Stomach (tissue), 9 donors: ENCODE measurements around the gene TXNDC11. TPM values are rescaled to one million over a fixed set of nuclear protein-coding genes. Genes with fewer than 3 reads are reported as not detected.

Experiments
- DNase-seq, 2 donors: peaks; one replicate each; pipeline versions ENCODE4 v3.0.0 to v3.0.0-alpha.2; 2013 to 2019
- H3K27ac ChIP-seq, 5 donors: fragments of 200-600 bp in 4 of 5; sonication (generic) in 4 of 5; one replicate each; pipeline ENCODE4 v1.5.1; 2013 to 2019; ENCODE audit warnings: mild to moderate bottlenecking in 1 of 5, moderate library complexity in 1 of 5
- H3K27me3 ChIP-seq, 3 donors: fragments of 200-600 bp; sonication (generic); one replicate each; pipeline ENCODE4 v1.5.1; 2017 to 2019; ENCODE audit warnings: mixed run types in 1 of 3
- H3K36me3 ChIP-seq, 4 donors: fragments of 200-600 bp; sonication (generic); 1 replicate in 3 of 4; 2 replicates in 1 of 4; pipeline ENCODE4 v1.5.1; 2016 to 2019
- H3K4me1 ChIP-seq, 4 donors: fragments of 200-600 bp; sonication (generic); one replicate each; pipeline ENCODE4 v1.5.1; 2016 to 2019
- H3K4me3 ChIP-seq, 4 donors: fragments of 200-600 bp; sonication (generic) in 3 of 4; one replicate each; pipeline ENCODE4 v1.5.1; 2016 to 2019; ENCODE audit warnings: mild to moderate bottlenecking in 1 of 4
- H3K9me3 ChIP-seq, 4 donors: fragments of 200-600 bp; sonication (generic); one replicate each; pipeline ENCODE4 v1.5.1; 2016 to 2019
- EP300 ChIP-seq: sonication (generic); formaldehyde crosslinking; IDR thresholded peaks from one replicate; pipeline ENCODE4 v1.6.1; 2017; ENCODE audit warnings: antibody characterized with exemption
- POLR2A ChIP-seq, 4 donors: fragments of 450-650 bp; IDR thresholded peaks; one replicate each; pipeline ENCODE4 v1.6.1; 2016; ENCODE audit warnings: antibody characterized with exemption in 4 of 4, control low read depth in 2 of 4, mild to moderate bottlenecking in 1 of 4, moderate library complexity in 1 of 4
- POLR2AphosphoS5 ChIP-seq, 3 donors: sonication (generic); formaldehyde crosslinking; IDR thresholded peaks; one replicate each; pipeline ENCODE4 v1.6.1; 2016; ENCODE audit warnings: antibody characterized with exemption in 3 of 3
- WGBS, 5 donors: extraction: QIAGEN DNeasy Blood & Tissue Kit in 3 of 5; methylation state at CpG; one replicate each; pipeline versions ENCODE4 v1.1.5 to v1.1.7; 2013 to 2018; 5-methylcytosine and 5-hydroxymethylcytosine counted together
- intact Hi-C: fragments of 100-400 bp; cut with DNase I; formaldehyde crosslinking; loops from one replicate; pipeline ENCODE4 v1.15.1; 2023; ENCODE audit warnings: low total_unique reads
- polyA plus RNA-seq, 3 donors: library from polyadenylated mRNA; stranded (reverse); fragments of 200-250 nt; gene quantifications; one replicate each; pipeline ENCODE4 v1.2.3, GENCODE V29; 2013
- total RNA-seq, 5 donors: library from RNA; depleted of rRNA; stranded (reverse); fragments of >200 nt; gene quantifications; one replicate each; pipeline versions ENCODE4 v1.1.0 to v1.2.3, GENCODE V29; 2014 to 2016
- TF ChIP-seq, protein P1 (sequence below), 7 experiments: fragments of 450-650 bp in 4 of 7; fragments of 200-600 bp in 3 of 7; sonication (generic) in 3 of 7; IDR thresholded peaks; one replicate each; pipeline ENCODE4 v1.5.1; 2016 to 2019; ENCODE audit warnings: antibody characterized with exemption in 7 of 7, control low read depth in 2 of 7, mild to moderate bottlenecking in 1 of 7
- donor health status: healthy with polysubstance abuse.
- donor health status: Bipolar disorder and iron deficiency.
- donor health status: healthy.

Gene TXNDC11
- total and polyA plus RNA-seq, 8 donors = 24.1 to 72.9 (median 42.1) TPM

DNA sequence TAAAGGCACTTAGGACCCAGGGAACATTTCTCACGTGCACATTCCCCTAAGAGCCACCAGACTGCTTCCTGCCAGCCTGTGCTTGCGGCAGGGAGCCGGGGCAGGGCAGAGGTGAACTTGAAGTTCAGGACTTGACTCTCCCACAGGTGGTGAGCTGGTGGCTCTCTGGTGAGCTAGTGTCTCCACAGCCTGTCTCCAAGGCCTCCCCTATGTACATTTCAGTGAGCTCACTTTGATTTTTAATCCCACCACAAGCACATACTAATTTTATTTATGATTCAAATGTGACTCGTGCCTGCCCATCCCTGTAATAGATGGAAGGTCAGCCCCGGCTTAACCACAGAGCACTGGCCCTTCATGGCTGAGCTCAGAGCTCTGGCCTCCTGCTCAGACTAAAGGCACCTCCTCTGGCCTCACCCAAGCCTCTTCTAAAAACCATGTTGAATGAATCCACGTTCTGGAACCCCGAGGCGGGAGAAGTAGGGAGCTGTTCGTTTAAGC is 65.2 kb downstream of the TXNDC11 start:
- Histone ChIP-seq H3K4me1 (peaks cover 64 to 99% (median 87%) of the 10 kb centered on the region in 4 donors), H3K9me3 (no peaks in the 10 kb centered on the region), H3K27me3 (no peaks in the 10 kb centered on the region), H3K27ac (peak overlapping the region; percentile 24 to 75 (median 71)), H3K4me3 (no peak overlapping the region), H3K36me3 (peaks cover 40 to 70% (median 68%) of the 10 kb centered on the region in 4 donors)
- intact Hi-C loops = no loop called here
- no peak for DNase-seq
- TF ChIP-seq, protein P1, sequence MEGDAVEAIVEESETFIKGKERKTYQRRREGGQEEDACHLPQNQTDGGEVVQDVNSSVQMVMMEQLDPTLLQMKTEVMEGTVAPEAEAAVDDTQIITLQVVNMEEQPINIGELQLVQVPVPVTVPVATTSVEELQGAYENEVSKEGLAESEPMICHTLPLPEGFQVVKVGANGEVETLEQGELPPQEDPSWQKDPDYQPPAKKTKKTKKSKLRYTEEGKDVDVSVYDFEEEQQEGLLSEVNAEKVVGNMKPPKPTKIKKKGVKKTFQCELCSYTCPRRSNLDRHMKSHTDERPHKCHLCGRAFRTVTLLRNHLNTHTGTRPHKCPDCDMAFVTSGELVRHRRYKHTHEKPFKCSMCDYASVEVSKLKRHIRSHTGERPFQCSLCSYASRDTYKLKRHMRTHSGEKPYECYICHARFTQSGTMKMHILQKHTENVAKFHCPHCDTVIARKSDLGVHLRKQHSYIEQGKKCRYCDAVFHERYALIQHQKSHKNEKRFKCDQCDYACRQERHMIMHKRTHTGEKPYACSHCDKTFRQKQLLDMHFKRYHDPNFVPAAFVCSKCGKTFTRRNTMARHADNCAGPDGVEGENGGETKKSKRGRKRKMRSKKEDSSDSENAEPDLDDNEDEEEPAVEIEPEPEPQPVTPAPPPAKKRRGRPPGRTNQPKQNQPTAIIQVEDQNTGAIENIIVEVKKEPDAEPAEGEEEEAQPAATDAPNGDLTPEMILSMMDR (IDR thresholded peaks at IDR 0.05) = no peak
- no peak for TF ChIP-seq EP300
- no peak for TF ChIP-seq POLR2A (IDR thresholded peaks at IDR 0.05)
- TF ChIP-seq POLR2AphosphoS5 (IDR thresholded peaks at IDR 0.05) = no peak
- WGBS, 5 donors = 58 to 67% (median 60%) methylated on average over 9 of the region's 9 CpGs

DNA sequence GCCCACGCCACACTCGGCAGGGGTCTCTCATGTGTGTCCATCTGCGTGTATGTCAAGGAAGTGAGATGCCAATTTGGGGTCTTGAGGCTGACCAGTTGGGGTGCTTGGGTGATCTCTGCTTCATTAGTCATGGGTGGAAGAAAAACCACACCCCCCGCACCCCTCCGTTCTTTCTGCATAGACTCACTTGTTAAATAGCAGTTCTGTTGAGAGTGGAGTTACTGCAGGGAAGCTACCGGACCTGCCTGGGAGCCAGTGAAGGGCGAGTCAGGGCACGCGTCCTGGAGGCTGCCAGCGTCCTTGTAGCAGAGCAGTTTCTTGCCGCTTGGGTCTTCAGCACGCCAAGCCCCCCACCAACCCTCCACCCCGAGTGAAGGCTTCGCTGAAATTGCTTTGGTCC is 65.9 kb downstream of the TXNDC11 start:
- Histone ChIP-seq H3K27me3 (no peaks in the 10 kb centered on the region), H3K9me3 (no peaks in the 10 kb centered on the region), H3K27ac (peak overlapping the region; percentile 3 to 75 (median 71)), H3K36me3 (peaks cover 35 to 63% (median 62%) of the 10 kb centered on the region in 4 donors), H3K4me3 (no peak overlapping the region), H3K4me1 (peaks cover 65 to 99% (median 91%) of the 10 kb centered on the region in 4 donors)
- no peak for TF ChIP-seq POLR2A (IDR thresholded peaks at IDR 0.05)
- TF ChIP-seq POLR2AphosphoS5 (IDR thresholded peaks at IDR 0.05) = no peak
- TF ChIP-seq EP300 = no peak
- TF ChIP-seq, protein P1 (IDR thresholded peaks at IDR 0.05) = no peak
- no peak for DNase-seq
- intact Hi-C loops = no loop called here
- WGBS, 5 donors = 81 to 94% (median 87%) methylated on average over 14 of the region's 14 CpGs

DNA sequence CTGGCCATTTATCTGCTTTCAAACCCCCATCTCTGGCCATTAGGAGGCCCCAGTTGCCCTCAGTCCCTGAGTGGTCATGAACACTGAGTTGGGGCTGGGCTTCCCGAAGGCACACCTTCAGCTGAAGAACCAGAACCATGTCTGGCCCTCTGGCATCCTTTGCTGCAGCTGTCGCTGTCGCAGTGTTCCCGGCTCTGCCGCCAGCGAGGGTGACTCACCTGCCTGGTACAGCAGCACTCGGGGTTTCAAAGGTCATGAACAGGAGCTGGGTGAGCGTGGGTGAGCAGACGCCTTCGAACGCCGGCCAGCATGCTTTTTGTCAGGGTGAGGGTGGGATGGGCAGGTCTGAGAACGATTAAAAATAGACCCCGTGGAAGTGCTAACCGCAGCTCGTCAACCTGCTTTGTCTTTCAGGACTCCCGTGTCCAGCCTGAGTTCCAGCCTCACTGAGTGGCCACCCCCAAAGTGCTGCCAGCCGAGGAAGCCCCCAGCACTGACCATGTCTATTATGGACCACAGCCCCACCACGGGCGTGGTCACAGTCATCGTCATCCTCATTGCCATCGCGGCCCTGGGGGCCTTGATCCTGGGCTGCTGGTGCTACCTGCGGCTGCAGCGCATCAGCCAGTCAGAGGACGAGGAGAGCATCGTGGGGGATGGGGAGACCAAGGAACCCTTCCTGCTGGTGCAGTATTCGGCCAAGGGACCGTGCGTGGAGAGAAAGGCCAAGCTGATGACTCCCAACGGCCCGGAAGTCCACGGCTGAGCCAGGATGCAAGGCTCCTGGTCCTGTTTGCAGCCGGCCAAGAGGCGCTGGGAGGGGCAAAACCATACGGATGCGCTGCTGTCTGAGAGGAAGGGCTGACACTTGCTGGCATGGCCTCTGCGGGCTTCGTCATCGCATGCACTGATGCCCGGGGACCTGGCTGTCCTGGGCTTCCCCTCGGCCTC is 66.8 kb downstream of the TXNDC11 start:
- Histone ChIP-seq H3K9me3 (no peaks in the 10 kb centered on the region), H3K27ac (peak overlapping the region; percentile 55 to 89 (median 67)), H3K4me1 (peaks cover 68 to 99% (median 90%) of the 10 kb centered on the region in 4 donors), H3K4me3 (no peak overlapping the region), H3K36me3 (peaks cover 31 to 55% (median 53%) of the 10 kb centered on the region in 4 donors), H3K27me3 (no peaks in the 10 kb centered on the region)
- intact Hi-C loops = no loop called here
- TF ChIP-seq POLR2AphosphoS5 (IDR thresholded peaks at IDR 0.05) (peak in 1 of 3 donors; percentile 82), POLR2A (IDR thresholded peaks at IDR 0.05) (no peak), EP300 (no peak)
- TF ChIP-seq, protein P1 (IDR thresholded peaks at IDR 0.05) = no peak
- 38 to 77% (median 65%) methylated on average over 9 to 42 of the region's 42 CpGs for WGBS, 5 donors
- DNase-seq = peak; percentile 68 to 84

DNA sequence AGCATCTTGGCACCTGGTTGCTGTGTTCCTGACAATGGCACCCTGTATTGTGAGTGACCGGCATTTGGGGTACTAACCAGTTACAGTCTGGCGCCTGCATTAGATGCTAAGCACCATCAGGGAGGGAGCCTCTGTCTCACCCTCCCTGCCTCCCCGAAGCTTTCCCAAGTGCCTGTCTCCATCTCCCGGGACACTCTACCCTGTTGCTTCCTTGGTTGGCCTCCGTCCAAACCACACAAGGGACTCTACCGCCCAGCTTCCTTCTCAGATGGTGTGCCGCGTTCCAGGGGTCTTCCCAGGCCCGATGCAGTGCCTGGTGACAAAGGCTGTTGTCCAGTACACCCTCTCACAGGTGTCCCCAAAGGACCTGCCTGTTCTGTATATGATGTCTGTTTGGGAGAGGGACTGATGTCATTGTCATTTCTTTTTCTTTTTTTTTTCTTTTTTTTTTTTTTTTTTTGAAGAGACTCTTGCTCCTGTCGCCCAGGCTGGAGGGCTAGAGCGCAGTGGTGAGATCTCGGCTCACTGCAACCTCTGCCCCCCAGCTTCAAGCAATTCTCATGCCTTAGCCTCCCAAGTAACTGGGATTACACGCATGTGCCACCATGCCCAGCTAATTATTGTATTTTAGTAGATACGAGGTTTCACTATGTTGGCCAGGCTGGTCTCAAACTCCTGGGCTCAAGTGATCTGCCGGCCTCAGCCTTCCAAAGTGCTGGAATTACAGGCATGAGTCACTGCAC is 67.7 kb downstream of the TXNDC11 start:
- Histone ChIP-seq H3K27me3 (no peaks in the 10 kb centered on the region), H3K4me1 (peaks cover 74 to 99% (median 90%) of the 10 kb centered on the region in 4 donors), H3K9me3 (no peaks in the 10 kb centered on the region), H3K4me3 (no peak overlapping the region), H3K27ac (peak overlapping the region; percentile 55 to 89 (median 67)), H3K36me3 (peaks cover 28 to 46% (median 45%) of the 10 kb centered on the region in 4 donors)
- intact Hi-C loops = no loop called here
- no peak for TF ChIP-seq POLR2AphosphoS5 (IDR thresholded peaks at IDR 0.05)
- TF ChIP-seq, protein P1 (IDR thresholded peaks at IDR 0.05) = no peak
- TF ChIP-seq EP300 = no peak
- TF ChIP-seq POLR2A (IDR thresholded peaks at IDR 0.05) = no peak
- 34 to 45% (median 38%) methylated on average over 12 to 15 of the region's 15 CpGs for WGBS, 5 donors
- no peak for DNase-seq
